Measurements from ENCODE around the gene LHFPL5.

The LHFPL5 gene

DNA sequence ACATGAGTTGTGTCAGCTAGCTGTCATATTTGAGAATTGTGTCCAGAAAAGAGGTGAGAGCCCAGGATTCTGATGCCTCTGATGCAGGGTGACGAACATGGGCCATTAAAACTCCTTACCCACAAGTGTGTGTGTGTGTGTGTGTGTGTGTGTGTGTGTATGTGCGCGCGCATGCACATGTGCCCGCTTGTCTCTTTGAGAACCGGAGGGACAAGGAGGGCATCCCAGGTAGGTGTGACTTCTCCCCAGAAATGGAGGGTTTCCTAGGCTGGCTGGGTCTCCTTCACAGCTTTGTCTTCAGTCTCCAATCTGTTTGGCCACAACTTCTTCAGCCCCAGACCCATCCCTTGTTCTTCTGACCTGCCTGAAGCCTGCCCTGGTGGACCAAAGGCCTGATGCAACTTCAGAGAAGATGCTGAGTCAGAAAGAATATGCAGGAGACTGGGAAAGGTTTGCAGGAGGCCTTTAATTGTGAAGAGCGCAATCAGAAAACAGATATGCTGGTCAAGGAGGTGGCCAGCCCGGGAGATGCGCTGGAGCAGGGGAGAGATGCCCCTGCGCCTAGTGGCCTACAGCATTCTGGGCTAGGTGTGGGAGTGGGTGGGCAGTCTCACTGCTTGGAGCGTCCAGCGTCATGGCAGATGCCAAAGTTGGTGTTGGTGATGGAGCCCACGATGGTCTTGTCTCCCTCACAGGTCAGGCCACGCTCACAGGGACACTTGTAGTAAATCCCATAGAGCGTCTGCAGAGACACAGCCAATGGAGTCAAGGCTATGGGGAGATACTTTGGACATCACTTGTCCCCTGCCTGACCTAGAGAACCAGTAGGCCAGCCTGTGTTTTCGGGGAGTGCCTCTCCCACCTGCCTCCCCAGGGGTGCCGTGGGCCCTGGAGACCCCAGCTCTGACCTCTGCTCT is 10.4 kb upstream of the LHFPL5 start:
- DNase-seq, result no peak

DNA sequence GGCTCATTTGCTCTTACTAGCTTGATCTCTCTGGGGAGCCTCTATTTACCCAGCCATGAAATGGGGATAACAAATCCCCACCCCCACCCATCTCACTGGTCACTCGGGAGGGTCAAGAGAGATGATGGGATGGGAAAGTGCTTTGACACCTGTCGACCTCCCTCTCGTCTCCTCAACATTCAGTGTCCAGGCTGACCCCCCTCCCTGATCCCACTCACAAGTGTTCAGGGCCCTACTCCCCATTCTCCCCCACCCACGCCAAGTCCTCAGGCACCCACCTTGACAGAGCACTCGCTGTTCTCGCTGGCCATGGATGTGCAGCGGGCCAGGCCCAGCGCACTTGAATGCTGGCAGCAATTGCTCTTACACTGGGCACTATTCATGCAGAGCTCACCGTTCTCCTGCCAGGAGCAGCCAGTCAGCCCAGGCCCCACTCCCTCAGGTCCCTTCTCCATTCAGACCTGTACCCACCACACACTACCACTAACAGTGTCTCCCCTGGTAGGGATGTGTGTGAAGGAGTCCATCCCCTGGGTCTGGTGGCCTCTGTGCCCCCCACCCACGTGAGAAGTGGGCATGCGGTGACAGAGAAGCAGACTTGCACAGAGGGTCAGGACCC is 9.6 kb upstream of the LHFPL5 start:
- DNase-seq, result no peak

DNA sequence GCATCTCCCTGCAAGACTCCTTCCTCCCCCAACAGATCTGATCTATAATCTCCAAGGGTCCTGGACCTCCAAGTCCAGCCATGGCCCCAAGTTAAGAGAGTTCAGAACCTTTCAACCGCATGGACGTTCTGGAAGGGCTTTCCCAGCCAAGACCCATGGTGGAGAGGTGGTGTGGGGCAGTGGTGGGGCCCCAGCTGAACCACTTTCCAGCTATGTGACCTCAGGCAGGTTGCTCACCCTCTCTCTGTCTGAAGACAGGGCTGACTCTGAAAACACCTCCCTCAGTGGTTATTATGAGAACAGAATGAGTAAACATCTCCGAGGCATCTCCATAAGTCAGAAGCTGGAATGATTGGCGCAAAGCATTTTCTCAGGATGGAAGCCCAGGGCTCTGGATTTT is 8.9 kb upstream of the LHFPL5 start:
- DNase-seq, result no peak

DNA sequence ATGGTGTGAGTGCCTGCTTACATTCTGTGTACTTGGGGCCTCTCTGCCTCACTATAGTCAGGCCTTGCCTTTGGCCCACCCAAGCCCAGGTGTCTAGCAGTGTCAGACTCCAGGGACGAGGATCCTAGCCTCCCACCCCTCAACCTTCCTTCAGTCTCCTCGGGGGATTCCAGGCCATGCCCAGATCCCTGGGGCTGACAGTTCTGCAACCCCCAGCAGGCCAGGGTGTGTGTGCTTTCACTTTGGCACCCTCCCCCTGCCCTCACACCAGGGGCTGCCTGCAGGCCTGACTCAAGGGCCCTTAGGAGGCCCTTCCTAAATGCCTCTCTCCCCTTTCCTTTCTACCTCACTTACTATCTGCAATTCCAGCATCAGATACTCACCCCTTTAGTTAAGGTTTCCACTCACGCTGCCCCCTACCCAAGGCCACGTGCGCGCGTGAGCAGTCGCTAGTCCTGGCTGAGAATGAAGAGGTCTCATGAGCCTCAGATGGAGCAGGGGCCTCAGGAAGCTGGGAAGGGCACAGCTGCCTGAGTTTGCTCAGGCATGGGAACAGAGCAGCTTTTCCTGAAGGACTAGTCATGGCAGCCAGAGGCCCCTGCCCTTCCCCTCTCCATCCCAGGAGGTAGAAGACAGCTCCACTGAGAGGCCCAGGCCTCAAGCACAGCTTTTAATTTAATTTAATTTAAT is 7.2 kb upstream of the LHFPL5 start:
- DNase-seq, result no peak

DNA sequence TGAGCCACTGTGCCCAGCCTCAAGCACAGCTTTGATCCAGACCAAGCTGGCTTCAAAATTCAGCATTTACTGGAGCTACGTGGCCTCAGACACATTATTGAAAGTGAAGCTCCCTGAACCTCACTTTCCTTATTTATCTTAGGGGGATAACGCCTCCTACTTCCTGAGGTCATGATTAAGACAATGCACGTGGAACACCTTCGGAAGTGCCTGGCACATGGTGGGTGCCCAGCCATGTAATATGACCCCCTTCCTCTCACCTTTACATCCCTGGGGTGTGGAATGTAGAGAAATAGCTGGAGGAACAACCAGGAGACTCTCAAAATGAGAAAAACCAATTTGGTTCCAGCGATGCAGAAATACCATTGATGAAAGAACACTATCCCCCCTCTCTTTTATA is 6.4 kb upstream of the LHFPL5 start:
- no peak for DNase-seq

DNA sequence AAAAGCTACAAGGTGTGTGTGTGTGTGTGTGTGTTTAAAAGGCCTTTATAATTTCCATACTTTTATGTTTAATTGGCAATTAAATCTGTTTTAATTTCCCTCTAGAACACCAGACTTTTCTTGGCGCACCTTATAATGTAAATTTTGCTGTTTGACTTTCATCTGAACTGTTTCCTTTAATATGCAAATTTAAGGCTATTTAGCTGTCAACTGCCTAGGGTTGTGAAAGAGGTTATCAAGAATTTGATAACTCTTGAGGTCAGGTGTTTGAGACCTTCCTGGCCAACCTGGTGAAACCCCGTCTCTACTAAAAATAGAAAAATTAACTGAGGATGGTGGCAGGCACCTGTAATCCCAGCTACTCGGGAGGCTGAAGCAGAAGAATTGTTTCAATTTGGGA is 4.0 kb upstream of the LHFPL5 start:
- no peak for DNase-seq

DNA sequence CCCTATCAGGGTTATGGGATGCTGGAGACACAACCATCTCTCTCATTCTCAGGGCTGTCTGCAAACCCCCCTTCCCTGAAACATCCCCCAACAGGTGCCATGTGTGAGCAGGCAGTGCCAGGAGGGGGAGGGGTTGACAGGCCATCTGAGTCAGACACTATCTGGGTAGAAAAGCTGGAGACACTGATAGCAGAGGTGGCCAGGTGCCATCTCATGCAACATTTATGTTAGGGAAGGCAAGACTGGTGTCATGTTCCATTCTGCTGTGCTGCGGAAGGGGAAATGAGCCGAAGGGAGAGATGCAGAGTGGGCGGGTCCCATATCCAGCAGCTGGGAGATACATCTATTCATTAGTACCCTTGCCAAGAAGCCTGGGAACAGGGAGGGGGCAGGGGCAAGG is 3.5 kb downstream of the LHFPL5 start:
- no peak for DNase-seq

DNA sequence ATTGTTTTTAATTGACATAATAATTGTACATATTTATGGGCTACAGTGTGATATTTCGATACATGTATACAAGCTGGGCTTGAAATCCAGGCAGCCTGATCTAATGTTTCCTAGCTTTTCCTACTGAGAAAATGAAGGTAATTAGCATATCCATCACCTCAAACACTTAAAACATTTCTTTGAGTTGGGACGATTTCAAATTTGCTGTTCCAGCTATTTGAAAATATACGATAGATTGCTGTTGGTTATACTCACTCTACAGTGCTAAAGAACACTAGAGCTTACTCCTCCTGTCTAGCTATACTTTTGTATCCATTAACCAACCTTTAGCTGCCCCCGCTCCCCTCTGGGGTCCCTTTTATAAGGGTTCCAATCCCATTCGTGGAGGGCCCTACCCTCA is 4.7 kb downstream of the LHFPL5 start:
- no peak for DNase-seq

DNA sequence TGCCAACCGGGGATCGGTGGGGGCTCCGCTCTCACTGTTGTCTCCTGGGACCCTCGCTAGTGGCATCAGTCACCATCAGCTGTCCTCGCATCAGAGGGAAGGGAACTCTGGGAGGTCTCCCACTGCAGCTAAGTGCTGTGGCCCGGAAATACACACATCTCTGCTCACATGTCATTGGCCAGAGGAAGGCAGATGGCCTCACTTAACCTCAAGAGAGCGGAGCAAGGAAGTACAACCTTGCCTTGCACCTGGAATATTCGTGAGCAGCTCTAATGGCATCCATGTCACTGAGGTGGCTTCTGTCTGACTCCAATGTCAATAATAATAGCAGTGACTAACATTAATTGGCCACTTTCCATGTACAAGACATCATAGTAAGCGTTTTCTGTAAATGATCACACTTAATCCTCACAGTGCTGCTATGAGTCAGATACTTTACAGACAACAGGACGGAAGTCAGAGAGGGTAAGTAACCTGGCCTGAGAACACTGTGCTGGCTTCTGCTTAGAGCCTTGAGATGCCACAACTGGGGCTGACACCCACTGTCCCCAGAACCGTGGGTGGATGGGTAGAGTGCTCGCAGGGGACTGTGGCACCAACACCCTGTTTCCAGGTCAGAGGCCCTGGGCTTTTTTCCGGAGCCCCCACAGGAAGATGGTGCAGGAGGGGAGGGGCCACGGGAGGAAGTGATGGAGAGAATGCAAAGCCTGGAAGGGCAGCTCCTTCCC is 6.0 kb downstream of the LHFPL5 start:
- no peak for DNase-seq

DNA sequence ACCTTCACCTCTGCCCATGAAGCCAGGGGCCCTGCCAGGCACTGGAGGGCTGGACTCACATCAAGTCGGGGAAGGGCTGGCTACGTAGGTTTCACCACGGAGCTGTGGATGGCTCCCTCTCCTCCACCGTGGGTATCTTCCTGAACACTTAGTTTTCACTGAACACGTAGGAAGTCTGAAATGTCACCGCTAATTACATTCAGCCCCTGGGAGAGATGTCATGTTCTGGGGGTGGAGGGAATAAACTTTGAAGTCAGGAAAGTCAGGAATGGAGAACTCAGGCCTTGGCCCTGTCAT is 6.5 kb downstream of the LHFPL5 start:
- DNase-seq, result no peak

DNA sequence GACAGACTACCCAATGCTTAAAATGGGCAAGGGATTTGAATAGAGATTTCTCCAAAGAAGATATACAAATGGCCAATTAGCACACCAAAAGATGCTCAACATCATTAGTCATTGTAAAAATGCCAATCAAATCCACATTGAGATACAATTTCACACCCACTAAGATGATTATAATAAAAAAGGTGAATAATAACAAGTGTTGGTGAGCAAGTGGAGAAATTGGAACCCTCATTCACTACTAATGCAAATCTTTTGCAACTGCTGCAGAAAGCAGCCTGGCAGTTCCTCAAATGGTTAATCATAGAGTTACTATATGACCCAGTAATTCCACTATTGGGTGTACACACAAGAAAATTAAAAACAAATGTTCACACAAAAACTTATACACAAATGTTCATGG is 12.4 kb downstream of the LHFPL5 start:
- DNase-seq, result no peak

DNA sequence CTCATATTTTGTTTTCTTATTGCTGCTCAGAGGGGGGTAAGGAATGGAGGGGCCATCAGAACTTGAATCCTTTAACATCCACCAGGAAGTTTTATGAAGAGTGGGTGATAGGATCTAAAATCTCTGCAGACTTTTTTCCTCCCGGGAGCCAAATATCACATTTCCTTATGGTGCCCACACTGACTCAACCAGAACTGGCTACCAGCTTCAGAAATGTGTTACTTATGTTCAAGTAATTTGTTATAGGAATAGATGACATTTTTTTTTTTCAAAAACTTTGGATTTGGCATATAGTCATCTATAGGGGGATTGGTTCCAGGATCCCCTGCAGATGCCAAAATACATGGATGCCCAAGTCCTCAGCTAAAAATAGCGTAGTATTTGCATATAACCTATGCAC is 18.4 kb downstream of the LHFPL5 start:
- no peak for DNase-seq

DNA sequence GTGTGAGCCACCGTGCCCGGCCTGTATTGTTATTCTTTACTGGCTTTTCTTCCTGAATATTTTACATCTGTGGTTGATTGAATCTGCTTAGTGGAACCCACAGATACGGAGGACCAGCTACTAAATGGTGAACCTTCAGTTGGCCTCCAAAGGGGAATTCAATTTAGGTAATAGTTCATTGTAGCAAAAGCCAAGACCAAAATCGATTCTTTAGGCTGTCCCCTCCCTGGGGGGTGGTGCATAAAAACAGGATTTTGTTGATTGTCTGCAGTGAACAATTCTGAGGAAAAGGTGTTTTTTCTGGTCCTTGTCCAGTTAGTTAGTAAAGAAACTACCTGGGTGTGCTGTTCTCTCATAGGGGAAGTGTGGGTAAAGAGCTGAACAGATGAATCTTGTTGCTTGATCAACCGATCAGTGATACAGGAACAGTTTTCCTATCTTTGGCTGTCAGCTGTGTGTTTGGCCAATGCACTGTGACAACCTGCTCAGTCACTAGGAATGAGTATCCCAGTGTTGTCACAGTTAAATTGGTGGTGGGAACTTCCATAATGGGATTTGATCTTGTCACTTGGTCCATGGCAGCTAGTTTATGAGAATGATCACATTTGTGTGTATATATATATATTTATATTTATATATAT is 19.5 kb downstream of the LHFPL5 start:
- DNase-seq, result no peak

DNA sequence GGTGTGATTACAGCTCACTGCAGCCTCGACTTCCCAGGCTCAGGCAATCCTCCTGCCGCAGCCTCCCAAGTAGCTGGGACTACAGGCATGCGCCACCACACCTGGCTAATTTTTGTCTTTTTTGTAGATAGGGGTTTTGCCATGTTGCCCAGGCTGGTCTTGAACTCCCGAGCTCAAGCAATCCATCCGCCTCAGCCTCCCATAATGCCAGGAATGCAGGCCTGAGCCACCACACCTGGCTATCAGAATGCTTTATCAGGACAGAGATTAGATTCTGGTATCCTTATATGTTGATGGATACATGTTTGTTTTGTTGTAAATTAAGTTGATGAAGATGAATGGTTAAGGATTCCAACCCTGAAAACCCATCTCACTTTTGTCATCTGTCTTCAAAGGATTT is 24.2 kb downstream of the LHFPL5 start:
- DNase-seq, result no peak

DNA sequence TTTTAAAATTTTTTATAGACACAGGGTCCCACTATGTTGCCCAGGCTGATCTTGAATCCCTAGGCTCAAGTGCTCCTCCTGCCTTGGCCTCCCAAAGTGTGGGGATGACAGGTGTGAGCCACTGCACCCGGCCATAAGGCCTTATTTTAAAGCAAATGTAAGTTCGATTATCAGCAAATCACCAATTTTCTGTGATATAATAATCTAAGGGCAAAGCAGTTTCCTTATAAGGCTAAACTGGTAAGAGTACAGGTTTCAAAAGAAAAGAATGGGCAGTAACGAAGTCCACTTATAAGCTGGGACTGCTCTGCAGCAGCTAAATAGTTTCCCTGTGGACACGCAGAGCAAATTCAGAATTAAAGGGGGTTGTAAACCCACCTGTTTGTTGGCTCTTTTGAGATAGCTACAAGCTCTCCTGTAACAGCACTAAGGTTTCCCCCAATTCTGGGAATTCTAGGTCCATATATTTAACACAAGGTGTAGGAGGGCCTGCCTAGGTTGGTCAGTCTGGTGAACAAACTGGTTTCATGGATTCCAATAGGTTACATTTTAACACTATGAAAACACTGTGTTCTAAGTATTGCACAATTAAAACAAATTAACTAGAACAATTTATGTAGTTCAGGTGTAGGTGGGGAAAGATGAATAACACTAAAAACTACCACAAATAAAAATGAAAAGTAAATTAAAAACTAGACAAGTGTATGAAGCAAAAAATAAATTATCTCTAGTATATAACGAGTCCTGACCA is 26.3 kb downstream of the LHFPL5 start:
- no peak for DNase-seq

DNA sequence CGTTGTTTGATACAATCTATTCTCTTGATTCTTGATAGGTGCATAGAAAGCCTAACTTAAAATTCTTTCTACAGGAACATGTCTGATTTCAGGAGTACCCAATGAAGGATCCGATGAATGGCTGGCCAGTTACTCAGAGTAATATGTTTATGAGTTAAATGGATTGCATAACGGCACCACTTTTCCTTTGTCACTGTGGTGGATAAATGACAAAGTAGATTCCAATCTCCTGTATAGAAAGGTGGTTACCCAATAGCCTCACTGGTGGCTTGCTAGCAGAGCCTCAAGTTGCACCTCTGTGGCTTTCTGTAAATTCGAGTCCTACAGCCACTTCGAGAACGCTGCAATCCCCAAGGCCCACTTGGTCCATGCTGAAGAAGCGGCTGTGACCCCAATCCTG is 28.4 kb downstream of the LHFPL5 start:
- DNase-seq, result no peak

DNA sequence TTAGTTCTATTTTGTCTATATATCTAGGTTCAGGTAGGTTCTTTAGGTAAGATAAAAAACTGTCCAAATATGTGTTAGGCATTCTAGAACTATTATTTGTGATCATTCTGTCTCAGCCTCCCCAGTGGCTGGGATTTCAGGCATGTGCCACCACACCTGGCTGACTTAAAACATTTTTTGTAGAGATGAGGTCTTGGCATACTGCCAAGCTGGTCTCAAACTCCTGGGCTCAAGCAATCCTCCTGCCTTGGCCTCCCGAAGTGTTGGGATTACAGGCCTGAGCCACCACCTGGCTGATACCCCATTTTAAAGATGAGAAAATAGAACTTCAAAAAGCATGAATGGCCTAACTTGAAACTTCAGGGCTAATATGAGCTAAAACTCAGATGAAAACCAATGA is 33.9 kb downstream of the LHFPL5 start:
- DNase-seq, result no peak

DNA sequence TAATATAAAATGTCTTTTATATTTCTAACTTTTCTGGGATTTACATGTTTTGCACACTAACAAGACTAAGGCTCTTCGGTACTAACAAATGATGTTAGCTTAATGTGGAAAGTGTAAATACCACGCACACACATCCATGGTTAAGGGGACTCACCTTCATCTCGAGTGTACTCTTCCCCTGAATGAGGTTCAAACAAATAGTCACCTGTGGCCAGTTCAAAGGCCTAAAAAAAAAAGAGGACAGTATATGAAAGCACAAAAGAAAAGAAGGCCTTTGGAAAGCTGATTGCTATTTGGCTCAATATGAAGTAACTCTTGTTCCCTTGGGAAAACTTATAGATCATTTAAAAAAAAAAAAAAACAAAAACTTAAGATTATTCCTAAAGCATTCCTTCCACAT is 37.2 kb downstream of the LHFPL5 start:
- DNase-seq, result no peak

DNA sequence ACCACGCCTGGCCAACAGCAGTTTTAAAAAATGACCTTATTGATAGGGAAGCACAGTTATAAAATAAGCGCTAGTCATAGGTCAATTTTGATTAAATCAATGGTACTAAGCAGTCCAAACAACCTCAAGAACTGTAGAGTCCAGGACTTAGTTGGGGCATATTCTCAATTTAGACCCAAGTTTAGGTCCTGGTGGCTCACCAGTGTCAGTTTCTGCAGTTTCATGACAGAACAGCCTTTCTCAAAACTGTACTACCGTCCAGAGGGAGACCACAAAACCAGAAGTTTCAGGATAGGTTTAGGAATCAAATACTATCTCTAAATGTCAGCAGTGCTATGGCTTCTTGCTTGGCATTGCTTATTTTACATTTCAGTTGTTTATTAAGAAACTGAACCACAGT is 39.1 kb downstream of the LHFPL5 start:
- no peak for DNase-seq

DNA sequence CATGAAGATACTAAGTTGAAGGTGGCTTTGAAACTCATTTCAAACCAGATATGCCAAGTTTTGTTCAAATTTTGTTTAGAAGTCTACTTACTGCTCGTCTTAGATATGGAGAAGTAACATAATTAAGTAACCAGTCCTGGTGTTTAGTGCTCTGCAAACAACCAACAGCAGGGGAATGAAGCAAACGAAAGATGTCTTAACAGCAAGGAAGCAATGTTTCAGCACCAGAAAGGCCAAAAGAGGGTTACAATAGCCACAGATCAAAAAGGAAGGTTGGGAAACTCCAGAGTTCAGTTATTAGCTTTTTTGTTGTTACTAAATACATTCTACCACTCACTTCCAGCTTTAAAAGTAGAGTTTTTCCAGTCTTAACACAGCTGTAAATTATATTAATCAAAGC is 45.1 kb downstream of the LHFPL5 start:
- no peak for DNase-seq

DNA sequence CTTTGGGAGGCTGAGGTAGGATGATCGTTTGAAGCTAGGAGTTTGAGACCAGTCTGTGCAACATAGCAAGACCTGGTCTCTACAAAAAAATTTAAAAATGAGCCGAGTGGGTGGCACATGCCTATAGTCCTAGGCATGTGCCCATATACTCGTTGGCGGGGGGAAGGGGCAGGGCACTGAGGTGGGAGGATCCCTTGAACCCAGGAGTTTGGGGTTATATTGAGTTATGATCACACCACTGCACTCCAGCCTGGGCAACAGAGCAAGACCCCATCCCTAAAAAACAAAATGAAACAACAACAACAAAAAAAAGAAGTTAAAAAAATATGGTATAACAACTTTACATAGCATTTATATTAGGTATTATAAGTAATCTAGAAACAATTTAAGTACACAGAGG is 47.8 kb downstream of the LHFPL5 start:
- no peak for DNase-seq

DNA sequence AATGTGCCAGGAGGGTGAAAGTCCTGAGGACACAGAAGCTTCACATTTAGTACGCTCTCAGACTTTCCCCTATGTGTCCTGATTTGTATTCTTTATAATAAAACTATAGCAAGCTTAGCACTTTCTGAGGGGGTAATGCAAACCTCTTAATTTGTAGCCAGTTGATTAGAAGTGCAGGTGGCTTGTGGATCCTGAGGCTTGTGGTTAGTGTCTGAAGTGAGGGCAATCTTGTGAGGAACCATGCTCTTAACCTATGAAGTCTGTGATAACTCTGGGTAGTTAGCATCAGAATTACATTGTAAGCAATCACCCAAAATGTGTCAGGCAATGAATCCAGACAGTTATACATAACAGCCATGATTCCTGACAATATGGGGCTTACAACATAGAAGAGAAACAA is 51.1 kb downstream of the LHFPL5 start:
- DNase-seq, result no peak
